GM13976 (cell line): ENCODE measurements around the gene AP2B1.

ENCODE experiments used
- DNase-seq: peaks from one replicate; pipeline ENCODE4 v3.0.0; 2012; ENCODE audit warnings: low spot score
- in situ Hi-C: fragments of 300-500 bp; cut with MboI; formaldehyde crosslinking; loops from one replicate; pipeline ENCODE4 v1.12.0; 2022; ENCODE audit warnings: low sequenced_read_pairs, mixed read lengths, inconsistent platforms; ENCODE audit not compliant: unreplicated experiment
- TF ChIP-seq, protein P1 (sequence below): IDR thresholded peaks from 2 replicates; pipeline ENCODE4 v1.5.1; 2012; ENCODE audit warnings: borderline replicate concordance, mild to moderate bottlenecking; ENCODE audit not compliant: insufficient read depth; ENCODE audit errors: extremely low read depth, missing control alignments, control extremely low read depth

The AP2B1 gene

DNA sequence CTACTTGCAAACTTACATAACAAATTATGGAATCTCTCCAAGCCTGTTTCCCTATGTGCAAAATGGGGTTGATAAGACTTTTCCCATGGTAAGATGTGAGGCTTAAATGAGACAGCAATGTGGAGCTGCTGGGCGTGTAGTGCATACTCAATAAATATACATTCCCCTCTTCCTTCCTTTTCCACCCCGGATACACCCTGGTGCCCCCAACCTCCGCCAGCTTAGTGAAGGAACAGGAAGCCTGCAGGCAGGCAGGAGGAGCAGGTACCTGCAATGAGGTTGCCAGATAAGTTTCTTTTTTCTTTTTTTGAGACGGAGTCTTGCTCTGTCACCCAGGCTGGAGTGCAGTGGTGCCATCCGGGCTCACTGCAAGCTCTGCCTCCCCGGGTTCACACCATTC is 188.5 kb downstream of the AP2B1 start:
- in situ Hi-C loops: no loop called here
- no peak for DNase-seq
- TF ChIP-seq, protein P1, sequence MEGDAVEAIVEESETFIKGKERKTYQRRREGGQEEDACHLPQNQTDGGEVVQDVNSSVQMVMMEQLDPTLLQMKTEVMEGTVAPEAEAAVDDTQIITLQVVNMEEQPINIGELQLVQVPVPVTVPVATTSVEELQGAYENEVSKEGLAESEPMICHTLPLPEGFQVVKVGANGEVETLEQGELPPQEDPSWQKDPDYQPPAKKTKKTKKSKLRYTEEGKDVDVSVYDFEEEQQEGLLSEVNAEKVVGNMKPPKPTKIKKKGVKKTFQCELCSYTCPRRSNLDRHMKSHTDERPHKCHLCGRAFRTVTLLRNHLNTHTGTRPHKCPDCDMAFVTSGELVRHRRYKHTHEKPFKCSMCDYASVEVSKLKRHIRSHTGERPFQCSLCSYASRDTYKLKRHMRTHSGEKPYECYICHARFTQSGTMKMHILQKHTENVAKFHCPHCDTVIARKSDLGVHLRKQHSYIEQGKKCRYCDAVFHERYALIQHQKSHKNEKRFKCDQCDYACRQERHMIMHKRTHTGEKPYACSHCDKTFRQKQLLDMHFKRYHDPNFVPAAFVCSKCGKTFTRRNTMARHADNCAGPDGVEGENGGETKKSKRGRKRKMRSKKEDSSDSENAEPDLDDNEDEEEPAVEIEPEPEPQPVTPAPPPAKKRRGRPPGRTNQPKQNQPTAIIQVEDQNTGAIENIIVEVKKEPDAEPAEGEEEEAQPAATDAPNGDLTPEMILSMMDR: no peak
